Upper lobe of left lung (tissue), 6 donors: ENCODE data around the gene CCR2. TPM values are rescaled to one million over a fixed set of nuclear protein-coding genes. Genes with fewer than 3 reads are reported as not detected.
"Not testable (repeated sequence)": the region's sequence is repeated elsewhere in the genome, so short reads cannot be mapped to it uniquely, and the experiment has no call there.

ENCODE experiments used
- ATAC-seq, 2 donors: fragments of 200-7000 bp; cut with Tn5 transposase; one replicate each; pipeline ENCODE4 v1.9.1; 2022; ENCODE audit warnings: mild to moderate bottlenecking in 2 of 2, moderate library complexity in 2 of 2; ENCODE audit not compliant: low FRiP score in 2 of 2
- DNase-seq, 2 donors: peaks; one replicate each; pipeline ENCODE4 v3.0.0-alpha.2; 2019 to 2020
- H3K27ac ChIP-seq, 4 donors: fragments of 200-600 bp; sonication (generic); one replicate each; pipeline ENCODE4 v1.5.1; 2016 to 2019
- H3K27me3 ChIP-seq, 4 donors: fragments of 200-600 bp; sonication (generic); one replicate each; pipeline ENCODE4 v1.5.1; 2017 to 2019
- H3K36me3 ChIP-seq, 4 donors: fragments of 200-600 bp; sonication (generic); one replicate each; pipeline ENCODE4 v1.5.1; 2016 to 2019
- H3K4me1 ChIP-seq, 4 donors: fragments of 200-600 bp; sonication (generic); one replicate each; pipeline ENCODE4 v1.5.1; 2018 to 2019
- H3K4me3 ChIP-seq, 4 donors: fragments of 200-600 bp; sonication (generic); one replicate each; pipeline ENCODE4 v1.5.1; 2017 to 2019; ENCODE audit warnings: mild to moderate bottlenecking in 2 of 4, moderate library complexity in 1 of 4
- H3K9me3 ChIP-seq, 4 donors: fragments of 200-600 bp; sonication (generic); one replicate each; pipeline ENCODE4 v1.5.1; 2018 to 2019
- CTCF ChIP-seq, 6 experiments: fragments of 450-650 bp in 4 of 6; fragments of 200-600 bp in 2 of 6; sonication (generic) in 2 of 6; IDR thresholded peaks; one replicate each; pipeline ENCODE4 v1.5.1; 2016 to 2019; ENCODE audit warnings: antibody characterized with exemption in 6 of 6
- EP300 ChIP-seq, 4 donors: sonication (generic); formaldehyde crosslinking; IDR thresholded peaks; one replicate each; pipeline ENCODE4 v1.5.1; 2017; ENCODE audit warnings: antibody characterized with exemption in 4 of 4, control low read depth in 2 of 4
- POLR2A ChIP-seq, 4 donors: fragments of 450-650 bp; IDR thresholded peaks; one replicate each; pipeline ENCODE4 v1.5.1; 2016 to 2017; ENCODE audit warnings: antibody characterized with exemption in 4 of 4, mild to moderate bottlenecking in 2 of 4
- POLR2AphosphoS5 ChIP-seq, 2 donors: sonication (generic); formaldehyde crosslinking; IDR thresholded peaks; one replicate each; pipeline ENCODE4 v1.5.1; 2017; ENCODE audit warnings: antibody characterized with exemption in 2 of 2
- WGBS, 2 donors: methylation state at CpG; one replicate each; pipeline ENCODE4 v1.1.5; 2017 to 2018; 5-methylcytosine and 5-hydroxymethylcytosine counted together
- total RNA-seq, 6 donors: library from RNA; depleted of rRNA in 4 of 6; stranded (reverse); fragments of >200 nt in 4 of 6; gene quantifications; one replicate each; pipeline versions ENCODE4 v1.1.0 to v1.2.1, GENCODE V29; 2016 to 2021
- donor health status: DM: no; HTN: no; CAD: no; lungs with moderate emphysema.
- donor health status: DM: no; HTN: yes; CAD: no; lungs with severe emphysema.

CCR2 gene
- total RNA-seq, 6 donors from 2014 or later = 2.1 to 27.8 (median 6.6) TPM

- no peak overlapping the region for H3K4me3 ChIP-seq
- H3K9me3 ChIP-seq = no peaks in the 10 kb centered on the region
- WGBS, 2 donors = 71 to 73% methylated on average over 3 of the region's 3 CpGs
- H3K4me1 ChIP-seq = peaks cover 0 to 3% (median under 1%) of the 10 kb centered on the region in 4 donors
- H3K27ac ChIP-seq = no peak overlapping the region
- H3K36me3 ChIP-seq = no peaks in the 10 kb centered on the region
- DNase-seq = no peak
- ATAC-seq = peak in 1 of 2 donors; percentile 56
- TF ChIP-seq POLR2A (IDR thresholded peaks at IDR 0.05) = no peak
- TF ChIP-seq EP300 (IDR thresholded peaks at IDR 0.05) = no peak
- TF ChIP-seq POLR2AphosphoS5 (IDR thresholded peaks at IDR 0.05) = no peak
- no peak for TF ChIP-seq CTCF (IDR thresholded peaks at IDR 0.05)
- no peaks in the 10 kb centered on the region for H3K27me3 ChIP-seq
These were observed 35.5 kb upstream of the CCR2 start for GRCh38 chr3:46318207-46318927.

- 79 to 92% methylated on average over 1 of the region's 1 CpG for WGBS, 2 donors
- no peaks in the 10 kb centered on the region for H3K36me3 ChIP-seq
- TF ChIP-seq CTCF (IDR thresholded peaks at IDR 0.05) (no peak), EP300 (IDR thresholded peaks at IDR 0.05) (no peak), POLR2AphosphoS5 (IDR thresholded peaks at IDR 0.05) (no peak), POLR2A (IDR thresholded peaks at IDR 0.05) (no peak)
- no peaks in the 10 kb centered on the region for H3K4me1 ChIP-seq
- ATAC-seq = peak in 1 of 2 donors; percentile 21
- no peaks in the 10 kb centered on the region for H3K9me3 ChIP-seq
- H3K27me3 ChIP-seq = no peaks in the 10 kb centered on the region
- no peak overlapping the region for H3K27ac ChIP-seq
- no peak overlapping the region for H3K4me3 ChIP-seq
- no peak for DNase-seq
These were observed 32.3 kb upstream of the CCR2 start for GRCh38 chr3:46321461-46322104.

- 76 to 86% methylated on average over 2 of the region's 2 CpGs for WGBS, 2 donors
- no peak for TF ChIP-seq CTCF (IDR thresholded peaks at IDR 0.05)
- TF ChIP-seq EP300 (IDR thresholded peaks at IDR 0.05) = no peak
- TF ChIP-seq POLR2AphosphoS5 (IDR thresholded peaks at IDR 0.05) = no peak
- no peak for TF ChIP-seq POLR2A (IDR thresholded peaks at IDR 0.05)
These were observed 29.9 kb upstream of the CCR2 start for GRCh38 chr3:46324036-46324435.

GRCh38 chr3:46325645-46326300, 28.1 kb upstream of the CCR2 start:
- no peaks in the 10 kb centered on the region for H3K27me3 ChIP-seq
- peaks cover 0 to 3% (median 0%) of the 10 kb centered on the region in 4 donors for H3K9me3 ChIP-seq
- ATAC-seq (no peak), DNase-seq (no peak)
- H3K27ac ChIP-seq = no peak overlapping the region
- WGBS, 2 donors = 60 to 80% methylated on average over 1 of the region's 1 CpG
- H3K4me1 ChIP-seq = no peaks in the 10 kb centered on the region
- no peak overlapping the region for H3K4me3 ChIP-seq
- TF ChIP-seq EP300 (IDR thresholded peaks at IDR 0.05) = no peak
- no peak for TF ChIP-seq POLR2AphosphoS5 (IDR thresholded peaks at IDR 0.05)
- TF ChIP-seq CTCF (IDR thresholded peaks at IDR 0.05) = no peak
- no peak for TF ChIP-seq POLR2A (IDR thresholded peaks at IDR 0.05)
- no peaks in the 10 kb centered on the region for H3K36me3 ChIP-seq

More at GRCh38 chr3:46324036-46324435, 29.9 kb upstream of the CCR2 start:
- H3K4me1 ChIP-seq = no peaks in the 10 kb centered on the region
- H3K9me3 ChIP-seq = peaks cover 0 to 3% (median 0%) of the 10 kb centered on the region in 4 donors
- ATAC-seq (no peak), DNase-seq (no peak)
- no peak overlapping the region for H3K4me3 ChIP-seq
- H3K27ac ChIP-seq = no peak overlapping the region
- no peaks in the 10 kb centered on the region for H3K27me3 ChIP-seq
- no peaks in the 10 kb centered on the region for H3K36me3 ChIP-seq

- not testable (repeated sequence) for H3K9me3 ChIP-seq, ATAC-seq, H3K27ac ChIP-seq, DNase-seq, H3K36me3 ChIP-seq, H3K27me3 ChIP-seq, H3K4me3 ChIP-seq, H3K4me1 ChIP-seq
- 90 to 92% methylated on average over 3 of the region's 3 CpGs for WGBS, 2 donors
These were observed 23.2 kb upstream of the CCR2 start for GRCh38 chr3:46330676-46331075.
